Omental fat pad (tissue), 4 donors: ENCODE results near the gene FOXN1. TPM values are rescaled to one million over a fixed set of nuclear protein-coding genes. Genes with fewer than 3 reads are reported as not detected.

Experiments
- ATAC-seq: fragments of 150-250 bp; one replicate; pipeline ENCODE4 v1.9.1; 2016; ENCODE audit warnings: mild to moderate bottlenecking, moderate library complexity; ENCODE audit not compliant: low FRiP score
- DNase-seq: peaks from one replicate; pipeline ENCODE4 v3.0.0-alpha.2; 2019; ENCODE audit warnings: low spot score
- total RNA-seq, 4 donors: library from RNA; depleted of rRNA; stranded (reverse); fragments of >200 nt; gene quantifications; one replicate each; pipeline ENCODE4 v1.1.0, GENCODE V29; 2016
- TF ChIP-seq, protein P1 (sequence below), 3 donors: fragments of 450-650 bp; IDR thresholded peaks; one replicate each; pipeline ENCODE4 v1.5.1; 2016 to 2017; ENCODE audit warnings: antibody characterized with exemption in 3 of 3, mild to moderate bottlenecking in 3 of 3, moderate library complexity in 2 of 3

The FOXN1 gene
- total RNA-seq, 4 donors from 2014 or later: not detected

DNA sequence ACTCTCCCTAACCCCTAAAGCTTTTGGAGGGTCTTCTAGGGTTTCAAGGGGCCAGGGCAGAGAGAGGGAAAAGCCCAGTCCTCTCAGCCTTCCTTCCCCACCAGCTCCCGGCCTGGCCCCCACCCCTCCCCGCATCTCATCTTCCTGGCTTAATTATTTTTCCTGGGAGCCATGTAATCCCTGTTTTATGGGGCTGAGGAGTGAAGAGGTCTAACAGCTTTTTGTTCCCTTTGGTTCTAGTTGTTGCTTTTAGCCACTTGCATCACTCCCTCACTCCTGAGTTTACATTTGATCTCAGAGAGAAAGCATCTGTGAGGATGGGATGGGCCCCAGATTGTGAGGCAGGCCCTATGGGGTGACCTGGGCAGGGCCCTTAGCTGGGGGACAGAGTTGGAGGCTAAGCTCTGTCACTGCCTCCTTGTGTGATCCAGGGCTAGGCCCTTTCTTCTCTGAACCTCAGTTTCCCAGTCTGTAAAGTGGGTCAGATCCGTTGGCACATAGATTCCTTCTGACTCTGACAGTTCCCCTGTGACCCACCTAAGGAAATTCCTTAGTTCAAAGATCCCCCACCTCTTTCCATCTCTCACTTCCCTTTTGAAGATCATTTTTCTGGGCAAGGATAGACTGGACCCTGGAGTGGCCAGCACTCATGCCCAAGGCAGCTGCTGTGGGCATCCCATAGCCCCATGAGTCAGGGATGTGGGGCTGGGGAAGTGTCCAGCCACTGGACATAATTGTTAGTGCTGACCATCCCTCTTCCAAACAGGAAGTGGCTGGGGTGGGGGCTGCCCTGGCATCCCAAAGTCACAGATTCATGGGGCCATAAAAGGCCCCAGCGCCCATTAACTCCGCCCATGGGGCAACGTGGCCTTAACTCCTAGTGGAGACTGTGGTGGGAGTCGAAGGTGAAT lies 26.2 kb downstream of the FOXN1 start:
- ATAC-seq (no peak), DNase-seq (no peak)

DNA sequence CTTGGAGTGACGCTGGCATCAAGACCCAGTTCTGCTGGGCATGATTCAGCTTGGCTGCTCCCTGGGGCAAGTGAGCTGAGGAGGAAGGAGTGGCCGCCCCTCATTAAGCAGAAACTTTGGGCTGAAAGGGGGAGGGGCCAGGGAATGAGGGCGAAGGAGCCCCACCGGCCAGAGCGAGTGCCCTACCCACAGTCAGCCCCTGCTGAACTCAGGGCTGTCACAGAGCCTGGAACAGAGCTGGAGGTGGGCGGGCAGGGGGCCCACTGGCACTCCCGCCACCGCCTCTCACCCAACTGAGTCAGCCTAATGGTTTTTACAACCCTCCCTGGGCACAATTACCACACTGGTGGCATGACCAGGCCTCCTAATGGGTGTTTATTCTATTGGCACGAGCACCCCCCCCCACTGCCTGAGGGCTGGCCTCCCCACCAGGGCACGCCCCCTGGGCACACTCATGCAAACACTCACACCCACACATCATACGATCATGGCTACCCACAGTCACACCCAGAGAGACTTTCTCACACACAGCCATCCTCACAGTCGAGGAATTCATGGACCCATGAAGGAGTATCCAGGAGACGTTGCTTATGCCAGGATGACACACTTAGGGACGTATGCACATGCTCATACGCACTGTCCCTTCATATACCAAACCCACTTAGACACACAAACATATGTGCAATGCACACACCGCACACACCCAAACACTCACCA lies 27.1 kb downstream of the FOXN1 start:
- DNase-seq (no peak), ATAC-seq (no peak)
- TF ChIP-seq, protein P1, sequence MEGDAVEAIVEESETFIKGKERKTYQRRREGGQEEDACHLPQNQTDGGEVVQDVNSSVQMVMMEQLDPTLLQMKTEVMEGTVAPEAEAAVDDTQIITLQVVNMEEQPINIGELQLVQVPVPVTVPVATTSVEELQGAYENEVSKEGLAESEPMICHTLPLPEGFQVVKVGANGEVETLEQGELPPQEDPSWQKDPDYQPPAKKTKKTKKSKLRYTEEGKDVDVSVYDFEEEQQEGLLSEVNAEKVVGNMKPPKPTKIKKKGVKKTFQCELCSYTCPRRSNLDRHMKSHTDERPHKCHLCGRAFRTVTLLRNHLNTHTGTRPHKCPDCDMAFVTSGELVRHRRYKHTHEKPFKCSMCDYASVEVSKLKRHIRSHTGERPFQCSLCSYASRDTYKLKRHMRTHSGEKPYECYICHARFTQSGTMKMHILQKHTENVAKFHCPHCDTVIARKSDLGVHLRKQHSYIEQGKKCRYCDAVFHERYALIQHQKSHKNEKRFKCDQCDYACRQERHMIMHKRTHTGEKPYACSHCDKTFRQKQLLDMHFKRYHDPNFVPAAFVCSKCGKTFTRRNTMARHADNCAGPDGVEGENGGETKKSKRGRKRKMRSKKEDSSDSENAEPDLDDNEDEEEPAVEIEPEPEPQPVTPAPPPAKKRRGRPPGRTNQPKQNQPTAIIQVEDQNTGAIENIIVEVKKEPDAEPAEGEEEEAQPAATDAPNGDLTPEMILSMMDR (IDR thresholded peaks at IDR 0.05): no peak

More for the DNA sequence above, 26.2 kb downstream of the FOXN1 start:
- TF ChIP-seq, protein P1 (IDR thresholded peaks at IDR 0.05): no peak

DNA sequence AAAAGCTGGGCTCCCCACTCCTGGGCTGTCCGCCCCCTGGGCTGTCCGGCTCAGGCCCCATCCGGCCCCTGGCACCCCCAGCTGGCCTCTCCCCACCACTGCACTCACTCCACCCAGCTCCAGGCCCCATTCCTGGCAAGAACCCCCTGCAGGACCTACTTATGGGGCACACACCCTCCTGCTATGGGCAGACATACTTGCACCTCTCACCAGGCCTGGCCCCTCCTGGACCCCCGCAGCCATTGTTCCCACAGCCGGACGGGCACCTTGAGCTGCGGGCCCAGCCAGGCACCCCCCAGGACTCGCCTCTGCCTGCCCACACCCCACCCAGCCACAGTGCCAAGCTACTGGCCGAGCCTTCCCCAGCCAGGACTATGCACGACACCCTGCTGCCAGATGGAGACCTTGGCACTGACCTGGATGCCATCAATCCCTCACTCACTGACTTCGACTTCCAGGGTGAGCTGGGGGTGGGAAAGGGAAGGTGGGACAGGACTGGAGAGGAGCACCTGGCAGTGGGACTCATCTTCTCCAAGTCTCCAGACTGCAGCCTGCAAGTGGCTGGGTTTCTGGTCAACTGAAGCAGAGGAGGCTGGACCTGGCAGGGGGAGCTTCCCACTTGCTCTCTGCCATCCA lies 28.7 kb downstream of the FOXN1 start:
- TF ChIP-seq, protein P1 (IDR thresholded peaks at IDR 0.05): no peak
- no peak for ATAC-seq

DNA sequence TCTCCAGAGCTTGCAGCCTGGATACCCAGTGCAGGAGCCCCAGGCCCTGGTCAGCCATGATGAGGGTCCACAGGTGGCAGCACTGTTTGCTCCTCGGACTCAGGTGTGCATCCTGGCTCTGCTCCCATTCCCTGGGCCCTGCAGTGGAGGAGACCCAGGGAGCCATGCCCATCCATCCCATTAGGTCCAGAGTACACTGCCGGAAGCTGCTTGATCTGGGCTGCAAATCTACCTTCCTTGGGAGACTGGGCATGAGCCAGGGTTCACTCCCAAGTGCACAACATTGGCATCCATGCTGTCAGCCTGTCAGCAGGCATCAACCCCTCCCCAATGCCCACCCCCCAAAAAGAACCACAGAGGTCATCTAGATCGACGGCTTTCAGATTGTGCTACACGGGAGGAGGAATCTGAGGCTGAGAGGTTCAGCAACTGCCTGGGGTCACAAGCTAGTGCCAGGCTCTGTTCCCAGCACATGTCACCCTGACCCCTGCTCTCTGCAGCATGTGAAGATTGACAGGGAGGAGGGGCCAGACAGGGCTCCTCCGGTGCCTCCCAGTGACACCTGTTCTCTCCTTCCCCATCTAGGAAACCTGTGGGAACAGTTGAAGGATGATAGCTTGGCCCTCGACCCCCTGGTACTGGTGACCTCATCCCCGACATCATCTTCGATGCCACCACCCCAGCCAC lies 30.5 kb downstream of the FOXN1 start:
- no peak for ATAC-seq
- DNase-seq: no peak
- TF ChIP-seq, protein P1 (IDR thresholded peaks at IDR 0.05): no peak

More for the DNA sequence above, 28.7 kb downstream of the FOXN1 start:
- DNase-seq: no peak

DNA sequence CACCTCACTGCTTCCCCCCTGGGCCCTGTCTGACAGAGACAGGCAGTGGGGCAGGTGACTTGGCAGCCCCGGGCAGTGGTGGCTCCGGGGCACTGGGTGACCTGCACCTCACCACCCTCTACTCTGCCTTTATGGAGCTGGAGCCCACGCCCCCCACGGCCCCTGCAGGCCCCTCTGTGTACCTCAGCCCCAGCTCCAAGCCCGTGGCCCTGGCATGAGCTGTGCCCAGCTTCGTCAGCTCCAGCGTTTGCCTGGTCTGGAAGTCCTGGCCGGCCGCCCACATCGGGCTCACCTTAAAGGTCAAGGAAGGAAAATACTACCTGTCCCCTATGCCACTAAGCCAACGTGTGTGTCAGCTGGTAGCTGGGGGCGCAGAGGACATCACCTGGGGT lies 31.1 kb downstream of the FOXN1 start:
- no peak for ATAC-seq
- DNase-seq: no peak
- TF ChIP-seq, protein P1 (IDR thresholded peaks at IDR 0.05): no peak

DNA sequence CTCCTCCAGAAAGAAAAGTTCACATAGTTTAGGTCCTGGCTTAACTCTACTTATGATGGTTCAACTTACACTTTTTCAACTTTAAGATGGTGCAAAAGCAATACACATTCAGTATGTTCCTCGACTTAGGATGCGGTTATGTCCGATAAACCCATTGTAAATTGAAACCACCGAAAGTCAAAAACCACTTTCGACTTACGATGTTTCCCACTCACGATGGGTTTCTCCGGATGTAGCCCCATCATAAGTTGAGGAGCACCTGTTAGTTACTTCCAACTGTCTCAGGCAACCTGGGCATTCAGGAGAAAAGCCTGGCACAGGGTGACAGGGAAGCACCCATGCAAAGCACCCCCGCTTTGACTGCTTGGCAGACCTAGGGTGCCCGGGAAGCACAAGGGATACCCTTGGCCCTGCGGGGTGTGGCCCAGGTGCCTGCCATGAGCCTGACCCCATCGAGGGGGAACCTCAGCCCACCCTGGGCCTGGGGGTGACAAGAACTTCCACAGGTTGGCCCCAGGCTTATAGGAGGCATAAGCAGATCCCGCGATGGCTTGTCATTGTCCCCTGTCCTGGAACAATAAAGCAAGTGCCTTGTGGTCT lies 32.2 kb downstream of the FOXN1 start:
- TF ChIP-seq, protein P1 (IDR thresholded peaks at IDR 0.05): no peak
- ATAC-seq (no peak), DNase-seq (no peak)
